Hematopoietic multipotent progenitor cell treated with erythropoietin and hydrocortisone succinate and interleukin-3 and kit ligand, for 17 days (in vitro differentiated cells): ENCODE measurements around the gene SRPK2.
"Not testable (repeated sequence)": the region's sequence is repeated elsewhere in the genome, so short reads cannot be mapped to it uniquely, and the experiment has no call there.

Experiments used
- DNase-seq: peaks from one replicate; pipeline ENCODE4 v3.0.0-alpha.2; 2015; ENCODE audit warnings: low spot score

SRPK2 gene

DNA sequence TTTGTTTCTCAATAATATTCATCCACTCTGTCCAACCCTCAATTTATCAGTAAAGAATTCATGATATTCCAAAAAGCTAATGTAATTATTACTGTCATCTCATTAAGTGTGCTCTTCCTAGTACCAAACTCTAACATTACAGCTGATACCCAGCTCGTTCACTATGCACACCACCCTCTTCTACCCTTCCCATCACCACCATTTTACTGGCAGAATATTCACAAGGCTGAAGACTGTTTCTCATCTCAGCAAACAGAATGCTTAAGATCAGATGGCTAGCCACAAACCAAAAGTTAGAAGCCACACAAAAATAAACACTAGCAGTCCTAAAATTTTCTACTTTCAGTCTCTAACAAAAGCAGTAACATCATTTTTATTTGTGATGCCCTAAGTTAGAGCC lies 121.5 kb downstream of the SRPK2 start:
- no peak for DNase-seq

DNA sequence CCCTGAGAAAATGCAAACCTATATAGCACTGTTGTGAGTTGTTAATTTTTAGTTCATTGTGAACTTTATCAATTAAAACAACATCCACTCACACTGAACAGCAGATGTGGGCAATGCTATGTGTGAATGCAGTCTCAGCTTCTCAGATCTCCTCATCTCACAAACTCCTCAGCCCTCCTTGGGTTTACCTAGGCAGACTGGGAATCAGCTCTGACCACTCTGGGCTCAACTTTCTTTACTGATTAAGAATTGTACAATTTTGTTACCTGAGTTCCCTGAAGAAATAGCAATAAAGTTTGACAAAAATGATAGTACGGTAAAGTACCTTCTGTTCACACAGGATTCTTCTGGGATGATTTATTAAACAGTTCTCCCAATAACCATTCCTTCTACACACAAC lies 124.0 kb downstream of the SRPK2 start:
- DNase-seq = no peak

DNA sequence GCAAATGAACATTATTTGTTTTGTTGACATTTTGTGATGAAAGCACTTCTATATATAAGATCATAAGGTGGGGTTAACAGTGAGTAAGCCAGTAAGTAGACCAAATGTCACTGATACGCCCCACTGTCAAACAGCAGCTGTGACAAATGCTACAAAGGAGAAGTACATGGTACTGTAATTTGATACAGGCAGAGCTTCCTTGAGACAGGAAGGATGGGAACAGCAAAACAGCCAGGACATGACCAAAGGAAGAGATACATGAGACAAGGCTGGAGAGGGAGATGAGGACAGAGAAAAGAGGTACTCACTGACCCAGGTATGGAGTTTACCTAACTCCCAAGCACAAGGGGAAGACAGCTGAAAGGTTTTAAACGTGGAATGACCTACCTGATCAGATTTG lies 127.0 kb downstream of the SRPK2 start:
- no peak for DNase-seq

DNA sequence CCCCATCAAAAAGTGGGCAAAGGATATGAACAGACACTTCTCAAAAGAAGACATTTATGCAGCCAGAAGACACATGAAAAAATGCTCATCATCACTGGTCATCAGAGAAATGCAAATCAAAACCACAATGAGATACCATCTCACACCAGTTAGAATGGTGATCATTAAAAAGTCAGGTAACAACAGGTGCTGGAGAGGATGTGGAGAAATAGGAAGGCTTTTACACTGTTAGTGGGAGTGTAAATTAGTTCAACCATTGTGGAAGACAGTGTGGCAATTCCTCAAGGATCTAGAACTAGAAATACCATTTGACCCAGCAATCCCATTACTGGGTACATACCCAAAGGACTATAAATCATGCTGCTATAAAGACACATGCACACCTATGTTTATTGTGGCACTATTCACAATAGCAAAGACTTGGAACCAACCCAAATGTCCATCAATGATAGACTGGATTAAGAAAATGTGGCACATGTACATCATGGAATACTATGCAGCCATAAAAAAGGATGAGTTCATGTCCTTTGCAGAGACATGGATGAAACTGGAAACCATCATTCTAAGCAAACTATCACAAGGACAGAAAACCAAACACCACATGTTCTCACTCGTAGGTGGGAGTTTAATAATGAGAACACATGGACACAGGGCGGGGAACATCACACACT lies 128.4 kb downstream of the SRPK2 start:
- not testable (repeated sequence) for DNase-seq

DNA sequence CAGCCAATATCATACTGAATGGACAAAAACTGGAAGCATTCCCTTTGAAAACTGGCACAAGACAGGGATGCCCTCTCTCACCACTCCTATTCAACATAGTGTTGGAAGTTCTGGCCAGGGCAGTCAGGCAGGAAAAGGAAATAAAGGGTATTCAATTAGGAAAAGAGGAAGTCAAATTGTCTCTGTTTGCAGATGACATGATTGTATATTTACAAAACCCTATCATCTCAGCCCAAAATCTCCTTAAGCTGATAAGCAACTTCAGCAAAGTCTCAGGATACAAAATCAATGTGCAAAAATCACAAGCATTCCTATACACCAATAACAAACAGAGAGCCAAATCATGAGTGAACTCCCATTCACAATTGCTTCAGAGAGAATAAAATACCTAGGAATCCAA lies 129.8 kb downstream of the SRPK2 start:
- not testable (repeated sequence) for DNase-seq

DNA sequence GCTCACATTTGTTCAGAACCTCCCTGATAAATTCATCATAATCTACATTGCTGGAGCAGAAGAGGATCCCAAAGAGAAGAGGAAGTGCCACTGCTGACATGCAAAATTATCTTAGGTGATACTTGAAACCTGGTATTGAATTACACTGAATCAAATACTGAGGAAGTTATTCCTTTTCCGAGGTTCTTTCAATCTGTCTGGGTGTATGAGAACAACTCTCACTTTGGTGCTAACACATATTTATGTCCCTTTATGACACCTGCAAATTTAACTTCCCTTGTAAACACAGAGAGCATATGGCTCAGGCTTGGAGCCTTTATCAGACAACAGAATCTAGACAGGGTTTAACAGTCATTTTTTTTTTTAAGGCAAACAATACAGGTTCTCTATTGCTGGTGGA lies 131.4 kb downstream of the SRPK2 start:
- DNase-seq = no peak

DNA sequence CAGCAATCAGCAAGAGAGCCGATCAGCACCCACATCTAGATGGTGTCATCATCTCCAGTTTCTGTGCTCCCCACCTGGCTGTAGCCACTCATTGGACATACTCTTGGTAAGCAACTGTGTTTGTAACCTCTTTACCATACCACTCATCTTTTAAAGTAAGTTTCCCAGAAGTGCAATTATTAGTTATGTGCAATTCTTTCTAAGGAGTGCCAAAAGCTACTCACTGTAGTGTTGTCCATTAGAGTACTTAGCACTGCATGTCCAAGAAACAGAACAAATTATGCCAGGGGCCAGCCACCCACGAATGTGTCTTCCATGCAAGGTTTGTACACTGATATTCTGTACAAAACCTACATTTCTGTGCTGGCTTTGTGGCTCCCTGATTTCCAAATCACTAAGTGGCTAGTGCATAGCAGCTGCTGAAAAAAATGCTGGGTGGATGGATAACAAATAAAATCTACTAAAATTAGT lies 131.9 kb downstream of the SRPK2 start:
- no peak for DNase-seq

DNA sequence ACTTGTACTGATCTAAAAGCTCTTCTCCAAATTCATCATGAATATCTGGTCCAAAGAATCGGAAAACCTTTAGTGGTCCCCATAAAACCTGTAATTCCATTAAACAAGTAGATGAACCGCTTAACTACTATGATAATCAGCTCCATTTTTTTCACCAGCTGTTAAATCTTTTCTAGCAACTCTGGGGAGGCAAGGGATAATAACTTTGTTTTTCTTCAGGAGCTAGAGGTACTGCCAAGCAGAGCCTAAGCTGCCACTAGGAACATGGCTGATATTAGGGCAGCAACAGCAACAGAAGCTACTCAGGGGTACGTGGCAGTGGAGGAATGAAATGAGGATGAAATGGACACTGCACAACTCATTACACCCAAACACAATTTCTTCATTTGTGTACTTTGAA lies 138.0 kb downstream of the SRPK2 start:
- no peak for DNase-seq

DNA sequence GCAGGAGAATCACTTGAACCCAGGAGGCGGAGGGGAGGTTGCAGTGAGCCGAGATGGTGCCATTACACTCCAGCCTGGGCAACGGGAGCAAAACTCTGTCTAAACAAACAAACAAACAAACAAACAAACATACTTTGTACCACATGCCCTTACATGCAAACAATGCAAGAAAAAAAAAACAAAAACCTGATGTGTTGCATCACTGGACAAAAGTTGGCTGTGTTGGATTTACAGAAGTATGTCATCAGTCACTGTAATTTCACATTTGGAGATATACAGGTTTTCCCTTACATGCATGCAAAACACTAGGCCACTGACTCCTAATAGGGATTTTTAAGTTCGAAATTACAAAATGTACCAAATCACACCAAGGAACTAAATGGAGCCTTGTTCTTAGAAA lies 138.5 kb downstream of the SRPK2 start:
- DNase-seq = no peak

DNA sequence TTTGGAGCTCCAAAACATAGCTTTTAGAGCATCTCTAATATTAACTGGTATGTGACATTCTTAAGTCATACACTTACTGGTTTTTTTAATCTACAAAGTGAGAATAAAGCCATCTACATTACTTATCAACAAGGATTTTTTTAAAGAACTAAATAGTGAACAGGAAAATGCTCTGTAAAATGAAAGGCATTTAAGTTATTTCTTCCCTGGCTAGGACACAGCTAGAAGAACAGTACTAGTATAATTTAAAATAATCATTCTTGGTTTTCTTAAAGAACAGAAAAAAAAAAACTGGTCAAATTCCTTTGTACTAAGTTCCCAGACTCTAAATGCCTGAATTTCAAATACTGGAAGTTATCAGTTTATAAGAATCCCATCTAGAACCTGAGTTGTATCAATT lies 139.5 kb downstream of the SRPK2 start:
- DNase-seq = no peak

DNA sequence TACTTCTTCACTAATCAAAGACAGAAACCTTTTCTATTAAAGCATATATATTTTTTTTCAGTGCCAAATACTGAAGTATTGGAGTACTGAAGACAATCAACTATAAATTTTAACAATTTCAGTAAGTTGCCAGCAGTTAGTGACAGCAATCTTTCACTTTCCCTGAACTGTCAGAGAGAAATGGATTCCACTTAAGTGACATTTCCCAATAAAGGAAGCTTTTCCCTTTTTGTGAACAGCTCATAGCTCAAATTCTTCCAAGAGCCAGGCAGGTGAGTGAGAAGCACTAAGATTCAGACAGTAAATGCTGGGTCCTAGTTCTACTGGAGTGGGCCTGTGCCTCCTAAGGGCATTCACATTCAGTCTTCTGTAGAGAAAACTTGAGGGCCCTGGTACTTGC lies 142.0 kb downstream of the SRPK2 start:
- no peak for DNase-seq

DNA sequence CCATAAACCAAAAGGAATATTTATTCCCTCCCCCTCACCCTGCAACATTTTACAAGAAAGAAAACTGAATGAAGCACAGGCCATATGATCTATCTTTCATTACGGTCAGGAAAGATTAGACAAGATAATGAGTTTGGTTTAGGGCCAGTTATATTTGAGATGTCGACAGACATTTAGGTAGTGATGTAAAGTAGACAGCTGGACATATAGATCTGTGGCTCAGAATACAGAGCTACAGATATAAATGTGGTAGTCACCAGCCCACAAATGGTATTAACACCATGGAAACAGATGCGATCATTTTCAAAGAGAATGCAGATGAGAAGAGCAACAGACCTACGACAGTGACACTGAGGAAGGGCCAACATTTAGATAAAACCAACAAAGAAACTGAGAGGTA lies 142.5 kb downstream of the SRPK2 start:
- DNase-seq = no peak

DNA sequence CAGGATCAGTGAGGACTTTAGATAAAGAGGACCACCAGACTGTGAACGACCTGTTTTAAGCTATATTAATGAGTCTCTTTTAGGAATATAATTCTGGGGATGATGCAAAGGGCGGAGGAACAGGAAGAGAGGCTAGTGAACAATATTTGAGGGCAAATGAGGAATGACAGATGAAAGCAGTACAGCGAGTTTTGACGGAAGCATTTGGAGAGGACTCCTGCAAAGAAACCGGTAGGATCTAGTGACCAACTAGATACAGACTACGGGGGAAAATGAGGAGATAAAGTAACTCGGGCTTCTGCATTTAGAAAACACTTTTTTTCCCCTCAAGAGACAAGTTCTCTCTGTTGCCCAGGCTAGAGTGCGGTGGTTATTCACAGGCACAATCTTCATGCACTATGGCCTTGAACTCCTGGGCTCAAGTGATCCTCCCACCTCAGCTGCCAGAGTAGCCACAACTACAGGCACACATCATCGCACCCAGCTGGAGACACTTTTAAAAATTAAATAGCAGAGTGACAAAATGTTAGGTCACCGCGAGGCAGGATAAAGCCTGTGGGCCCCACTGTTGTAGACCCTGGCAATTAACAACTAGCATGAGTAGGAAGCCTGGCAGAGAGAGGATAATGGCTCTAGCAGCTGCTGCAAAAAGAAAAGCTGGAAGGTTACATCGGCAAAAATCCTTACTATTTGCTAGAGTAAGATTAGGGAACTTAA lies 143.2 kb downstream of the SRPK2 start:
- DNase-seq = no peak

DNA sequence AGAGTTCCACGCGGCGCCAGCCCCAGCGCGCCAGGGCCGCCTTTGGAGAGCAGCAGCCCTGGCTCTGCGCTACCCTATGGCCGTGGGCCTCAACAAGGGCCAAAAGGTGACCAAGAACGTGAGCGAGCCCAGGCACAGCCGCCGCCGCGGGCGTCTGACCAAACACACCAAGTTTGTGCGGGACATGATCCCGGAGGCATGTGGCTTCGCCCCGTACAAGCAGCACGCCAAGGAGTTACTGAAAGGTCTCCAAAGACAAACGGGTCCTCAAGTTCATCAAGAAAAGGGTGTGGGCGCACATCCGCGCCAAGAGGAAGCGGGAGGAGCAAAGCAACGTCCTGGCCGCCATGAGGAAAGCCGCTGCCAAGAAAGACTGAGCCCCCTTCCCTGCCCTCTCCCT lies 144.1 kb downstream of the SRPK2 start:
- no peak for DNase-seq

DNA sequence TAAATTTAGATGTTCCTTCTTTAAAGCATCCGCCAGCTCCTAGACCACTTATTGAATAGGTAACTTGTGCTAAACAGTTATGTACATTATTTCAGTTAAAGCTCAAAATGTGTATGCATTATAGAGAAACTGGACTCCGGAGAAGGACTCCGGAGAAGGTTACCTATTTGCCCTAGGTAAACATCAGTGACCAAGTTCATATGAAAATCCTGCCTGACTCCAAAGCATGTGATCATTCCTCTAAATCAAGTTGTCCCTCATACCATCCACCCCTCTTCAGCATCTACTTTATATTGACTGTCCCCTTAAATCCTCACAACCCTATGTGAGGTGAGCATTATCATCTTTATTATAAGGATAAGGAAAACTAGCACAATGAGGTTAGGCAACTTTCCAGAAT lies 147.5 kb downstream of the SRPK2 start:
- DNase-seq = no peak

DNA sequence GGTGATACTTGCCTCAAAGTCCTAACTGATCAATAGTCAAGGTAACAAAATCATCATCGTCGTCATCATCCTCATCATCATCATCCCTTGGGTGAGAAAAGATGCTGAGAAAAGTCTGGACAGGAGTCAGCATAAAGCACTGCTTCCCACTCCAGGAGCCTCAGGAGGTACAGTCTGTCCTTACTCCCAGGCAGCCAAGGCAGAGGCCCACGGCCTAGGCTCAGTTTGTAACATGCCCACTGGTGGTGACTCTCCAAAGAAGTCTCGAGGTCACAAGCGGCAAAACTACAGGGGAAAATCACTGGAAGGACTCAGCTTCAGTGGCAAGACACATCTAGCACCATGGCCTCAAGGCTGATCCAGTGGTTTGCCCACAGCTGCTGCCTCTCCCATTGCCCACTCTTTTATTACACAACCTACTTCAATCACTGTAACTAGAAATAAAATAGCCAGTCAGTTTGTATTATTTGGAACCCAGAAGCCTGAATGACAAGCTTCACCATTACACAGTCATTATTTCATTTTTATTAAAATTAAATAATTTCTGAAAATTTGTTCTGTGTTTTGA lies 150.4 kb downstream of the SRPK2 start:
- DNase-seq = no peak

DNA sequence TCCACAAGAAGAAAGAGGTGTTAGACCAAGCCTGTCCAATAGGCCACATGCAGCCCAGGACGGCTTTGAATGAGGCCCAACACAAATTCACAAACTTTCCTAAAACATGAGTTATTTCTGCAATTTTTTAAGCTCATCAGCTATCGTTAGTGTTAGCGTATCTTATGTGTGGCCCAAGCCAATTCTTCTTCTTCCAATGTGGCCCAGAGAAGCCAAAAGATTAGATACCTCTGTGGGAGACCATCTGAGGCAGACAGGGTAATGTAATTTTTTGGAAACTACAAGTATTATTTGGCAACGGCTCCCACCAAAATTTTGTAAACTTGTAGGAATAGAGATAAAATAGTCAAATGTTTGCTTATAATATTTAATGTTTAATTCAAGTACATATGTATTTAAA lies 153.8 kb downstream of the SRPK2 start:
- no peak for DNase-seq

DNA sequence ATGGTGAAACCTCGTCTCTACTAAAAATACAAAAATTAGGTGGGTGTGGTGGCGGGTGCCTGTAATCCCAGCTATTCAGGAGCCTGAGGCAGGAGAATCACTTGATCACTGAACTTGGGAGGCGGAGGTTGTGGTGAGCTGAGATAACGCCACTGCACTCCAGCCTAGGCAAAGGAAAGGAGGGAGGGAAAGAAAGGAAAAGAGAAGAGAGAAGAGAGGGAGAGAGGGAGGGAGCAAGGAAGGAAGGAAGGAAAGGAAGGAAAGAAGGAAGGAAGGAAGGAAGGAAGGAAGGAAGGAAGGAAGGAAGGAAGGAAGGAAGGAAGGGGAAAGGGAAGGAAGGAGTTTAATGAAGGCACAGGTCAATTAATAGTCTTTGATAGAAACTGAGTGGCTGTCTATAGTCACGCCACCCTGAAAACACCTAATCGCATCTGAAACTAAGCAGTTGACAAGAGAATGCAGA lies 155.9 kb downstream of the SRPK2 start:
- not testable (repeated sequence) for DNase-seq

DNA sequence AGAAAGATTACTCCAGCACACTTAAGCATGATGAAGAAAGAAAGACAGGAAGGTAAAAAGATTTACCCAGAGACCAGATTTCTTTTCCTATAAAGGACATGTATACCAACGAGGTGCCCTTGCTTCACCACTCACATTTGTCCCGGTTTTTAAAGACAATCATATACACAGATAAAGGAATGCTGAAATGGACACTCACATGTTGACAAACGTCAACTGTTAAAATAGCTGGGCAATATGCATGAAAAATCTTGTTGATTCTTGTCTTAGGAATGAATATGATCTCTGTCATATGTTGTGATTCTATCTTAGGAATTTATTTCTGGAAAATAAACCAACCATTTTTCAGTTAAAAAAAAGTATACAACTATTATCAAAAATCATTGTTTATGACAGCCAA lies 158.2 kb downstream of the SRPK2 start:
- DNase-seq = no peak

DNA sequence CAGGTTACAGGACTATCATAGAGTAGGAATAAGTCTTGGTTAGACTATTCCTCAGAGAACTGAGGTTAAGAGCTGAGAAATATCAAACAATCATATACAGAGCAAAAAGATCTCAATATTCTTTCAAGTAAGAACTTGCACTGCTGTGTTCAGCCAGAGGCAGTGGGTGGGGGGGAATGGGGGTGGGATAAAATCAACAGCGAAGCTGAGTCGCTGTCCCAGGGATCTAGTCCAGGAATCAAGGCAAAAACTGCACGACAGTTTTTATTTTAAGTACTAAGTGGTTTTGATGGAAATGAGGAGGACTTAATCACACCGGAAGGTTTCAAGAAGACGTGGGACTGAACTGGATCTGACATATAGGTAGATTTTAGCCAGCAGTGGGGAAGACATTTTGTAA lies 159.1 kb downstream of the SRPK2 start:
- DNase-seq = no peak

DNA sequence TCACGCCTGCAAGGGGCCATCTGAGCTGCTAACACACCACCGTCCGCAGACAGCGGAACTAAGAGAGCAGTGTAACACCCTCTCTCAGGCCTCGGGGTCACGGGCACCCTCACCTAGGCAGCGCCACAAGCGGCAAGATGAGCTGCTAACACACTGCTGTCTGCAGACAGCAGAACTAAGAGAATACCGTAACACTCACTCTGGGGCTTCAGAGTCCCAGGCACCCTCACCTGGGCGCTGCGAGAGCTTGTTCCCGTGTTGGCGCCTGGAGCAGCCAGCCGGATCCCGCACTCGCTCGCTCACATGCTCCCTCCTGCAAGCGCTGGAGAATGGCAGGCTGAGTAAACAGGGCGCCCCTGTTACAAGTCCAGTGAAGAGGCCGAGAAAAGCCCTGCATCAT lies 160.2 kb downstream of the SRPK2 start:
- DNase-seq = no peak

DNA sequence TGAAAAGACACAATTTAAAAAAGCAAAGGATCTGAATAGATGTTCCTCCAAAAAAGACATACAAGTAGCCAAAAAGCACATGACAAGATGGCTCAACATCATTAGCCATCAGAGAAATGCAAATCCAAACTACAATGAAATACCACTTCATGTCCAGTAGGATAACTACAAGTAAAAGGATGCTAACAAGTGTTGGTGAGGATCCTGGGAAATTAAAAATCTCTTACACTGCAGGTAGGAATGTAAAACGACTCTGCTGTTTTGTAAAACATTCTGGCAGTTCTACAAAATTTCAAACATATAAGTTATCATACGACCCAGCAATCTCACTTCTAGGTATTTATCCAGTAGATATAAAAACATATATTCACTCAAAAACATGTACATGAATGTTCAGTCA lies 161.3 kb downstream of the SRPK2 start:
- no peak for DNase-seq

DNA sequence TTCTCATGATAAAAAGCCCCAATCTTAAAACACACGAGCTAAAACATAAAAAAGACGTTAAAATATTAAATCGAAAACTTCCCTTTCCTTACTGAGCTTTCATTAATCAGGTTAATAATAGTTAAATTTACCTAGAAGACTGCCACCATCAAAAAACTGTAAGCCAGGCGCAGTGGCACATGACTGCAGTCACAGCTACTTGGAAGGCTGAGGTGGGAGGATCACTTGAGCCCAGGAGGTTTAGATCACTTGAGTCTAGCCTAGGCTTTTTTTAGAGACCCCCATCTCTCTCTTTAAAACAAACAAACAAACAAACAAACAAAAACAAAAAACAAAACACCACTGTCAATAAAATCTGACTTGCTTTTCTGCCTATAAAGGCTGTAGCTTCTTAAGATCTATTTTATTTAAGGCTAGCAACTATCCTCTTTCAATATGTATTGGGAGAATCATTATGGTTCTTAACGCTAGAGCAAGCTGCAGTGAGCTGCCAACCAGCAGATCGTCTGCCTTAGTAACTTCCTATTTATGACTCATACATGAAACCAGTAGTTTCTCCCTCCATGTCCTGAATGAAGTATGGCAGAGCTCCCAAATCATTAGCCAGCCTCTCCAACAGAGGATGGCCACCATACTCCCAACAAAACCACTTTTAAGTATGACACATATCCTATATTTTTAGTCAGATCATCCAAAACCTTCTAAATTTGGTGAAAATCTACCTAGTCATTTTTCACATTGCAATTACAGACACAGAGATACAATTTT lies 163.7 kb downstream of the SRPK2 start:
- DNase-seq = no peak
